Cardiac fibroblast (primary cell): ENCODE results near the gene PCDH9.
"Not testable (repeated sequence)": the region's sequence is repeated elsewhere in the genome, so short reads cannot be mapped to it uniquely, and the experiment has no call there.

Experiments
- DNase-seq, 2 donors: peaks; one replicate each; pipeline versions ENCODE4 v3.0.0 to v3.0.0-alpha.2; 2010; ENCODE audit warnings: low read depth in 2 of 2
- H3K4me3 ChIP-seq, 2 donors: replicated peaks in 1 of 2; 1 replicate in 1 of 2; 2 replicates in 1 of 2; pipeline ENCODE4 v1.5.1; 2011; ENCODE audit warnings: low read depth in 2 of 2, low read length in 2 of 2, mild to moderate bottlenecking in 2 of 2, moderate library complexity in 1 of 2
- TF ChIP-seq, protein P1 (sequence below): IDR thresholded peaks from one replicate; pipeline ENCODE4 v1.5.1; 2011; ENCODE audit warnings: low read depth, mild to moderate bottlenecking, low read length, inconsistent platforms

Gene PCDH9

GRCh38 chr13:66635526-66635925 is 594.6 kb downstream of the PCDH9 start:
- peak; percentile 82 to 94 for DNase-seq
- TF ChIP-seq, protein P1, sequence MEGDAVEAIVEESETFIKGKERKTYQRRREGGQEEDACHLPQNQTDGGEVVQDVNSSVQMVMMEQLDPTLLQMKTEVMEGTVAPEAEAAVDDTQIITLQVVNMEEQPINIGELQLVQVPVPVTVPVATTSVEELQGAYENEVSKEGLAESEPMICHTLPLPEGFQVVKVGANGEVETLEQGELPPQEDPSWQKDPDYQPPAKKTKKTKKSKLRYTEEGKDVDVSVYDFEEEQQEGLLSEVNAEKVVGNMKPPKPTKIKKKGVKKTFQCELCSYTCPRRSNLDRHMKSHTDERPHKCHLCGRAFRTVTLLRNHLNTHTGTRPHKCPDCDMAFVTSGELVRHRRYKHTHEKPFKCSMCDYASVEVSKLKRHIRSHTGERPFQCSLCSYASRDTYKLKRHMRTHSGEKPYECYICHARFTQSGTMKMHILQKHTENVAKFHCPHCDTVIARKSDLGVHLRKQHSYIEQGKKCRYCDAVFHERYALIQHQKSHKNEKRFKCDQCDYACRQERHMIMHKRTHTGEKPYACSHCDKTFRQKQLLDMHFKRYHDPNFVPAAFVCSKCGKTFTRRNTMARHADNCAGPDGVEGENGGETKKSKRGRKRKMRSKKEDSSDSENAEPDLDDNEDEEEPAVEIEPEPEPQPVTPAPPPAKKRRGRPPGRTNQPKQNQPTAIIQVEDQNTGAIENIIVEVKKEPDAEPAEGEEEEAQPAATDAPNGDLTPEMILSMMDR = no peak
- H3K4me3 ChIP-seq = no peak overlapping the region

DNA sequence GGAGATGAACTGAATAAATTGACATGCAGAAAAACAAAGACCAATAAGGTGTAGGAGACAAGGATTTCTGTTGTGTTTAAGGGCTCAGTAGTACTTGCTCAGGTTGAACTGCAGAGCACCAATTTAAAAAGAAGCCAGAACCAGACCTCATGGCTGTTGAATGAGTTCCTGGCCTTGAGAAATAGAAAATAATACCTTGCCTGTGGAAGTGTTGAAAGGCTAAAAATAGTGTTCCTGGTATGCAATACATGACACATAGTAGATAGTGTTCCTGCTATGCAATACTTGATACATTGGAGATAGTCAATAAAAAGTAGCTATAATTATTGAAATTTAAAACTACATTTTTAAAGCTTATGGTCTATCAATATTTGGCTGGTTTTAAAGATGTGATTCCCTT is 595.8 kb downstream of the PCDH9 start:
- H3K4me3 ChIP-seq = no peak overlapping the region
- TF ChIP-seq, protein P1 = no peak
- peak; percentile 6 to 51 for DNase-seq

DNA sequence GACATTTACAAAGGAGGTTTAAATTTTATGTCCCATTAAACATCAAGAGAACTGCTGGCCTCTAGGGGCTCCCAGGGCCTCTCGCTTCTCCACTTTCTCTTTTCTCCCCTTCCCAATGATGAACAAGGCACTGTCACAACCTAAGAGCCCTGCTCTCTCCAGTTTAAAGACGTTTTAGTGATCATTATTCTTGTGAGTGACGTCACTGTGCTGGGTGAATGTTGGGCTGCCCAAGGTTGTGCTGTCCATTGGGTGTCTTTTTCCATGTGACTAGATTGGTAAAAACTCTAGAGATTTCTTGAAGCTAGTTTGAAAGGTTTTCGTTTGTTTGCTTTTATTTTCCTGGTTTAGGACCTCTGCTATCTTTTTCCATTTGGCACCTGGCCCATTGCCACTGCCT is 602.6 kb downstream of the PCDH9 start:
- no peak for DNase-seq
- no peak overlapping the region for H3K4me3 ChIP-seq
- TF ChIP-seq, protein P1 = no peak

DNA sequence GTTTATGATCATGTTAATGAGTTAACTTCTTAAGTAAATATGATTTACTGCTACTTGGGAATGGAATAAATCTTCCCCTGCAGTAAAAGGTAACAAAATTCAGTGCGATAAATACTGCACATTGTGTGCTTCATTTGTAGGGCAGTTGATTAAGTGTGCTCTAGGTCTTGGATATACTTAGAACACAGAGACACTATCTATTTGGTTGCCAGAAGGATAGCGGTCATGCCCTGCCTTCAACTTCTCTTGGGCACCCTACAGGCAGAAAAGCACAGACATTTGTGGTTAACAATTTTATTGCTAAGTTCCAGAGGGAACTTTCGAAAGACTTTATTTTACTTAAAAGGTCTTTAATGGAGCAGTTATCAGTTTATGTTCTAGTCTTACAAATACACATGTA is 605.8 kb downstream of the PCDH9 start:
- H3K4me3 ChIP-seq = no peak overlapping the region
- DNase-seq = no peak
- TF ChIP-seq, protein P1 = no peak

DNA sequence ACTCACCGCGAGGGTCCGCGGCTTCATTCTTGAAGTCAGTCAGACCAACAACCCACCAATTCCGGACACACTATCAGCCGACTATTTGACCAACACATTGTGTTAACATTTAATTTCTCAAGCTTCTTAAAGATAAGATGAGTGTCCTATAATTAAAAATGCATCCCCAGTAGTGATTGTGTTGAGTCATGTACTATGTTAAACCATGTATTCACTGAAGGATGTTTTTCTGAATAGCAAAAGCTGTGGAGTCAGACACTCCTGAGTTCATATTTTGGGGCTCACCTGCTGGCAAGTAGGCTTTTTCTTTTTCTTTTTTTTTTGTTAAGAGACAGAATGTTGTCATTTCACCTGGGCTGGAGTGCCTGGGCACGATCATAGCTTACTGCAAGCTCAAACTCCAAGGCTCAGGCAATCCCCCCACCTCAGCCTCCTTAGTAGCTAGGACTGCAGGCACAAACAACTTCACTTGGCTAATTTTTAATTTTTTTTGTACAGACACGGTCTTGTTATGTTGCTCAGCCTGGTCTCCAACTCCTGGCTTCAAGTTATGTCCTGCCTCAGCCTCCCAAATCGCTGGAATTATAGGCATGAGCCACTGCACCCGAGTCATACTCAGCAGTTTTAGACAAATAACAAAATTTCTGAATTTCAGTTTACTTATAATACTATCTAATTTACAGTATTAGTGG is 606.9 kb downstream of the PCDH9 start:
- no peak overlapping the region for H3K4me3 ChIP-seq
- TF ChIP-seq, protein P1 = no peak
- DNase-seq = no peak

DNA sequence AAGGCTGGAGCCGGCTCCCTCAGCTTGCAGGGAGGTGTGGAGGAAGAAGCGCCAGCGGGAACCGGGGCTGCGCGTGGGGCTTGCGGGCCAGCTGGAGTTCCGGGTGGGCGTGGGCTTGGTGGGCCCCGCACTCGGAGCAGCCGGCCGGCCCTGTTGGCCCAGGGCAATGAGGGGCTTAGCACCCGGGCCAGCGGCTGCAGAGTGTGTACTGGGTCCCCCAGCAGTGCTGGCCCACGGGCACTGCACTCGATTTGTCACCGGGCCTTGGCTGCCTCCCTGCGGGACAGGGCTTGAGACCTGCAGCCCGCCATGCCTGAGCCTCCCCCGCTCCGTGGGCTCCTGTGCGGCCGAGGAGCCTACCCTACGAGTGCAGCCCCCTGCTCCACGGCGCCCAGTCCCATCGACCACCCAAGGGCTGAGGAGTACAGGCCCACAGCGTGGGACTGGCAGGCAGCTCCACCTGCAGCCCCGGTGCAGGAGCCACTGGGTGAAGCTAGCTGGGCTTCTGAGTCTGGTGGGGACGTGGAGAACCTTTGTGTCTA is 608.2 kb downstream of the PCDH9 start:
- not testable (repeated sequence) for H3K4me3 ChIP-seq, DNase-seq

GRCh38 chr13:66618702-66619101 is 611.4 kb downstream of the PCDH9 start:
- peak; percentile 64 to 67 for DNase-seq
- H3K4me3 ChIP-seq = no peak overlapping the region
- TF ChIP-seq, protein P1 = peak; percentile 51
